Measurements from ENCODE around the gene SHPK. TPM values are rescaled to one million over a fixed set of nuclear protein-coding genes. Genes with fewer than 3 reads are reported as not detected.
"Not testable (repeated sequence)": the region's sequence is repeated elsewhere in the genome, so short reads cannot be mapped to it uniquely, and the experiment has no call there.

Gene SHPK
- total RNA-seq, 1 donor from 2014 or later: 14.1 TPM

DNA sequence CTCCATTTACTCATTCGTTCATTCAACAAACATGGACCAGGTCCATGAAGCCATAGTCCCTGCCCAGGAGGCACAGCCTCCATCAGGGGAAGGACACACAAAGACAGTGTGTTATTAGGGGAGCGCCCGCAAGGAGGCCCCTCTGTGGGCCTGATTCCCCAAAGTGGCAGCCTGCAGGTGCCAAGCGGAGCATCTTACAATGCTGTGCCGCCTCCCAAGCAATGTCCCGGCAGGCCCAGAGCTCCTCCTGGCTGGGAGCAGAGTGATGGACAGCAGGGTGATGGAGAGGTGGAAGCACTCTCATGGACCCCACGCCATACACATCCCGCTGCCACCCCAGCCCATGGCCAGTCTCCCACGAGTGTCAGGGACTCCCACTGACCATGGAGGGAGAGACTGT, 52.6 kb downstream of the SHPK start:
- H3K4me3 Mint-ChIP-seq (ENCODE audit: unreplicated experiment): no peak overlapping the region
- TF ChIP-seq, protein P1, sequence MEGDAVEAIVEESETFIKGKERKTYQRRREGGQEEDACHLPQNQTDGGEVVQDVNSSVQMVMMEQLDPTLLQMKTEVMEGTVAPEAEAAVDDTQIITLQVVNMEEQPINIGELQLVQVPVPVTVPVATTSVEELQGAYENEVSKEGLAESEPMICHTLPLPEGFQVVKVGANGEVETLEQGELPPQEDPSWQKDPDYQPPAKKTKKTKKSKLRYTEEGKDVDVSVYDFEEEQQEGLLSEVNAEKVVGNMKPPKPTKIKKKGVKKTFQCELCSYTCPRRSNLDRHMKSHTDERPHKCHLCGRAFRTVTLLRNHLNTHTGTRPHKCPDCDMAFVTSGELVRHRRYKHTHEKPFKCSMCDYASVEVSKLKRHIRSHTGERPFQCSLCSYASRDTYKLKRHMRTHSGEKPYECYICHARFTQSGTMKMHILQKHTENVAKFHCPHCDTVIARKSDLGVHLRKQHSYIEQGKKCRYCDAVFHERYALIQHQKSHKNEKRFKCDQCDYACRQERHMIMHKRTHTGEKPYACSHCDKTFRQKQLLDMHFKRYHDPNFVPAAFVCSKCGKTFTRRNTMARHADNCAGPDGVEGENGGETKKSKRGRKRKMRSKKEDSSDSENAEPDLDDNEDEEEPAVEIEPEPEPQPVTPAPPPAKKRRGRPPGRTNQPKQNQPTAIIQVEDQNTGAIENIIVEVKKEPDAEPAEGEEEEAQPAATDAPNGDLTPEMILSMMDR (IDR thresholded peaks at IDR 0.05; ENCODE audit: unreplicated experiment): no peak
- no peaks in the 10 kb centered on the region for H3K4me1 Mint-ChIP-seq (ENCODE audit: unreplicated experiment)
- no peak for DNase-seq (ENCODE audit: low spot score)
- peaks cover 10% of the 10 kb centered on the region for H3K36me3 Mint-ChIP-seq (ENCODE audit: low read depth, unreplicated experiment)
- H3K27ac Mint-ChIP-seq (ENCODE audit: unreplicated experiment): no peak overlapping the region
- H3K27me3 Mint-ChIP-seq (ENCODE audit: unreplicated experiment): no peaks in the 10 kb centered on the region
- no peaks in the 10 kb centered on the region for H3K9me3 Mint-ChIP-seq (ENCODE audit: unreplicated experiment)

DNA sequence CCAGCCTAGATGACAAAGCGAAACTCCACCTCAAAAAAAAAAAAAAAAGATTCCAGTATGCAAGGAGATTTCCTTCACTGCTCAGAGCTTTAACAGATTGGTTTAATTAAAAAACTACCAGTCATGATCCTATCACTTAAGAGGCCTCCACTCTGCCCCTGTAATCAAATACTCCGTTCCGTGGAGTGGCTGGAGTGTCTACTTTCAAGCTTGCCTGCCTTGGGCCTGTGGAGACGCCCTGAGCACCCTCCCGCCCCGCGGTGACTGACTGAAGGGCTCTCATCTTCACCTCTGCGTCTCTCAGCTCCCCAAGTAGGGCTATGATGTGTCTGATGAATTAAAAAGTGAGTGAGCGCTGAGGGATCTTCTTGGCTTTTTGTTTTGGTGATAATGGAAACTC, 53.1 kb downstream of the SHPK start:
- Mint-ChIP-seq H3K36me3 (ENCODE audit: low read depth, unreplicated experiment) (peaks cover 10% of the 10 kb centered on the region), H3K27me3 (ENCODE audit: unreplicated experiment) (no peaks in the 10 kb centered on the region), H3K27ac (ENCODE audit: unreplicated experiment) (no peak overlapping the region), H3K4me3 (ENCODE audit: unreplicated experiment) (no peak overlapping the region), H3K4me1 (ENCODE audit: unreplicated experiment) (no peaks in the 10 kb centered on the region), H3K9me3 (ENCODE audit: unreplicated experiment) (no peaks in the 10 kb centered on the region)
- DNase-seq (ENCODE audit: low spot score): no peak
- TF ChIP-seq, protein P1 (IDR thresholded peaks at IDR 0.05; ENCODE audit: unreplicated experiment): no peak

DNA sequence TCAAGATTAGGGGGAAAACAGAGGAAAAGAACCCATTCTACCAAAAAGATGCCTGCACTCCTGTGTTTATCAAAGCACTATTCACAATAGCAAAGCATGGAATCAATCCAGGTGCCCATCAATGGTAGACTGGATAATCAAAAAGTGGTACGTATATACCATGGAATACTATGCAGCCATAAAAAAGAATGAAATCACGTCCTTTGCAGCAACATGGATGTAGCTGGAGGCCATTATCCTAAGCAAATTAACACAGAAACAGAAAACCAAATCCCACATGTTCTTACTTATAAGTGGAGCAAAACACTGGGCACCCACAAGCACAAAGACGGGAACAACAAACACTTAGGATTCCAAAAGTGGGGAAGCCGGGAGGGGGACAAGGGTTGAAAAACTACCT, 57.4 kb downstream of the SHPK start:
- not testable (repeated sequence) for H3K4me3 Mint-ChIP-seq (ENCODE audit: unreplicated experiment); H3K27me3 Mint-ChIP-seq (ENCODE audit: unreplicated experiment); H3K9me3 Mint-ChIP-seq (ENCODE audit: unreplicated experiment); H3K27ac Mint-ChIP-seq (ENCODE audit: unreplicated experiment); DNase-seq (ENCODE audit: low spot score); H3K36me3 Mint-ChIP-seq (ENCODE audit: low read depth, unreplicated experiment); H3K4me1 Mint-ChIP-seq (ENCODE audit: unreplicated experiment)

DNA sequence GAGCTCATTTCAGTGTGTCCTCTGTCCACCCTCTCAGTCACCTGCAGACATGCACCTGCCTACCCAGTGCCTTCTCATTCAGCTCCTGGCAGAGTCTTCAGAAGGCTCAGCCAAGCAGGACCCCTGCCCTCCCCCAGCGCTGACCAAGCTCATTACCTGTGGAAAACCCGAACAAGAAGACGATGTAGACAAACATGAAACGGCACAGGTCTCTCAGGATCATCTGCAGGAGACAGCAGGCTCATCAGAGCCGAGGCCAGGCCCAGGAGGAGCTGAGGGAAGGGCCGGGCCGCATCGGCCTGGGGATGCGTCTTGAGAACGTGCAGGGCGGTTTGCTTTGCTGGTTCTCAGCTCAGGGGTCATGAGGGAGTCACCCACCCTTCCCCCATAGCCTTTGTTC, 59.1 kb downstream of the SHPK start:
- Mint-ChIP-seq H3K27ac (ENCODE audit: unreplicated experiment) (no peak overlapping the region), H3K27me3 (ENCODE audit: unreplicated experiment) (no peaks in the 10 kb centered on the region)
- TF ChIP-seq, protein P1 (IDR thresholded peaks at IDR 0.05; ENCODE audit: unreplicated experiment): no peak

DNA sequence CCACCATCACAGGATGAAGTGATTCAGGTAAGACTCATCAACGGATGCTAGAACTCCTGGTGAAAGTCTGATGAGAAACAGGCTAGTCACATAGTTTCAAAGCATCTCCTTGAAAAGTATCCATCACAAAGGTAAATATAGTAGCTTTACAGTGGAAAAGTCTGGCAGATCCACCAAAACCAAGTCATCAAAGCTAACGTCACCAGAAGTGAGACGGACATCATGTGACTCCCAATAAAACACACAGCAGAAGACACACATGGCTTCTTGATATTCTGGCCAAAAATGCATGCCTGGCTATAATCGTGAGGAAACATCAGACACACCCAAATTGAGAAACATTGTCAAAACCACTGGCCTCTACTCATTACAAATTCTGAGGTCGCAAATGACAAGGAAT, 60.5 kb downstream of the SHPK start:
- H3K4me3 Mint-ChIP-seq (ENCODE audit: unreplicated experiment): no peak overlapping the region

More for the DNA sequence above, 59.1 kb downstream of the SHPK start:
- Mint-ChIP-seq H3K9me3 (ENCODE audit: unreplicated experiment) (no peaks in the 10 kb centered on the region), H3K4me3 (ENCODE audit: unreplicated experiment) (no peak overlapping the region), H3K36me3 (ENCODE audit: low read depth, unreplicated experiment) (peaks cover 5% of the 10 kb centered on the region), H3K4me1 (ENCODE audit: unreplicated experiment) (no peaks in the 10 kb centered on the region)
- DNase-seq (ENCODE audit: low spot score): no peak

More for the DNA sequence above, 60.5 kb downstream of the SHPK start:
- TF ChIP-seq, protein P1 (IDR thresholded peaks at IDR 0.05; ENCODE audit: unreplicated experiment): no peak
- H3K36me3 Mint-ChIP-seq (ENCODE audit: low read depth, unreplicated experiment): peaks cover 5% of the 10 kb centered on the region
- H3K27ac Mint-ChIP-seq (ENCODE audit: unreplicated experiment): no peak overlapping the region
- no peak for DNase-seq (ENCODE audit: low spot score)
- no peaks in the 10 kb centered on the region for H3K27me3 Mint-ChIP-seq (ENCODE audit: unreplicated experiment)
- no peaks in the 10 kb centered on the region for H3K9me3 Mint-ChIP-seq (ENCODE audit: unreplicated experiment)
- H3K4me1 Mint-ChIP-seq (ENCODE audit: unreplicated experiment): no peaks in the 10 kb centered on the region

Data from endothelial cell (in vitro differentiated cells).